Spleen (tissue), 7 donors: ENCODE results near the gene PLA1A.

Source experiments
- POLR2A ChIP-seq, 3 donors: fragments of 450-650 bp; IDR thresholded peaks; one replicate each; pipeline ENCODE4 v1.5.1; 2017; ENCODE audit warnings: antibody characterized with exemption in 3 of 3, mild to moderate bottlenecking in 1 of 3
- TF ChIP-seq, protein P1 (sequence below), 11 experiments: fragments of 200-600 bp in 7 of 11; fragments of 450-650 bp in 4 of 11; sonication (generic) in 4 of 11; IDR thresholded peaks in 8 of 11; conservative IDR thresholded peaks in 3 of 11; 1 replicate in 7 of 11; 2 replicates in 4 of 11; pipeline versions ENCODE4 v1.4.0 to v1.8.0; 2016 to 2021; ENCODE audit warnings: antibody characterized with exemption in 11 of 11, inconsistent platforms in 4 of 11, mild to moderate bottlenecking in 1 of 11
- donor health status: DM: no; HTN: no; CAD: no; lungs with moderate emphysema.
- donor health status: DM: no; HTN: no; CAD: no.
- donor health status: DM: no; HTN: no; CAD: no.

DNA sequence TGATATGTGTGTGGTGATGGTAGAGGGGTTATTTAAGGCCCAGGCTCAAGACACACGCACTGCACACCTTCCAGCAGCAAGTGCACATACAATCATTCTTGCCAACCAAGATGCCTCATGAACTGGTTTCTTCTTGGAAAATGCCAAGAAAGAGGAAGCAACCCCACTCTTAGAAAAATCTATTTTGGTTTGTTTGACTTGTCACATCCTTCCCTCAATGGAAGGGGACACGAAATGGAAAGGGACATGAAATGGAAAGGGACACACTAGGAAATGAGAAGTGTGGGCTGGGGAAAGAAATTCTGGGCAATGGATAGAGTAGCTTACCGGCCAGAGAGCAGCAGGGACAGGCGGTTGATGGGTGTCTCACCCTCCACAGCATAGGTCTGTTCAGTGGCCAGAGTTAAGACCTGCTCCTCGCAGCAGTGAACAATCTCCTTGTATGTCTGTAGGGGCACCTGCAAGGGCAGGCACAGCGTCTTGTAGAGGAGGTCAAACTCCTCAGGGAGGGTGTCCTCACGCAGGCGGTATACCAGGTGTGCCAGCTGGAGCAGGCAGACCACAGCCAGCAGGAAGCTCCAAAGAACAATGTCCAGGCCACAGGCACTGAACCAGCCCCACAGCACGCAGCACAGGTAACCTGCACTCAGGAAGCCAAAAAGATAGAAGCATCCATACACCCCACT lies 62.1 kb downstream of the PLA1A start:
- TF ChIP-seq POLR2A (IDR thresholded peaks at IDR 0.05) = no peak
- TF ChIP-seq, protein P1, sequence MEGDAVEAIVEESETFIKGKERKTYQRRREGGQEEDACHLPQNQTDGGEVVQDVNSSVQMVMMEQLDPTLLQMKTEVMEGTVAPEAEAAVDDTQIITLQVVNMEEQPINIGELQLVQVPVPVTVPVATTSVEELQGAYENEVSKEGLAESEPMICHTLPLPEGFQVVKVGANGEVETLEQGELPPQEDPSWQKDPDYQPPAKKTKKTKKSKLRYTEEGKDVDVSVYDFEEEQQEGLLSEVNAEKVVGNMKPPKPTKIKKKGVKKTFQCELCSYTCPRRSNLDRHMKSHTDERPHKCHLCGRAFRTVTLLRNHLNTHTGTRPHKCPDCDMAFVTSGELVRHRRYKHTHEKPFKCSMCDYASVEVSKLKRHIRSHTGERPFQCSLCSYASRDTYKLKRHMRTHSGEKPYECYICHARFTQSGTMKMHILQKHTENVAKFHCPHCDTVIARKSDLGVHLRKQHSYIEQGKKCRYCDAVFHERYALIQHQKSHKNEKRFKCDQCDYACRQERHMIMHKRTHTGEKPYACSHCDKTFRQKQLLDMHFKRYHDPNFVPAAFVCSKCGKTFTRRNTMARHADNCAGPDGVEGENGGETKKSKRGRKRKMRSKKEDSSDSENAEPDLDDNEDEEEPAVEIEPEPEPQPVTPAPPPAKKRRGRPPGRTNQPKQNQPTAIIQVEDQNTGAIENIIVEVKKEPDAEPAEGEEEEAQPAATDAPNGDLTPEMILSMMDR (IDR thresholded peaks at IDR 0.05 in 8 of 11, conservative IDR thresholded peaks at IDR 0.05 in 3 of 11) = no peak
